A673 (cell line): ENCODE measurements around the gene MXRA8. TPM values are rescaled to one million over a fixed set of nuclear protein-coding genes. Genes with fewer than 3 reads are reported as not detected.

Experiments used
- BruUV-seq: library from RNA; stranded (reverse); fragments of 400-500 nt; replicated peaks from 2 replicates; lab custom pipeline; 2021; lab: Mats Ljungman, UMichigan
- CTCF ChIA-PET: fragments of 300-600 bp; sonication (Branson Sonifier 250); formaldehyde crosslinking; loops from one replicate; lab custom pipeline; 2022; ENCODE audit warnings: antibody characterized with exemption; lab: Charles Lee
- POLR2A ChIA-PET: fragments of 300-600 bp; sonication (Branson Sonifier 250); formaldehyde crosslinking; loops from one replicate; lab custom pipeline; 2022; ENCODE audit warnings: antibody characterized with exemption; ENCODE audit not compliant: low non-redundant PET; lab: Charles Lee
- DNase-seq: peaks from one replicate; pipeline ENCODE4 v3.0.0-alpha.2; 2015; ENCODE audit warnings: low spot score
- H3K27ac ChIP-seq: fragments of 200-600 bp; sonication (generic); 2 replicates; pipeline ENCODE4 v1.5.1; 2016; ENCODE audit warnings: mixed run types, low read depth, mild to moderate bottlenecking, mixed read lengths, antibody characterized with exemption, low read length; ENCODE audit not compliant: poor library complexity, severe bottlenecking
- H3K27me3 ChIP-seq: fragments of 200-600 bp; sonication (generic); replicated peaks from 2 replicates; pipeline ENCODE4 v1.6.1; 2017; ENCODE audit warnings: mixed run types, low read depth, mild to moderate bottlenecking, mixed read lengths, antibody characterized with exemption, low read length; ENCODE audit not compliant: insufficient read depth, poor library complexity
- H3K36me3 ChIP-seq: fragments of 200-600 bp; sonication (generic); 2 replicates; pipeline ENCODE4 v1.6.1; 2016; ENCODE audit warnings: mixed run types, mild to moderate bottlenecking, mixed read lengths, antibody characterized with exemption, low read length; ENCODE audit not compliant: insufficient read depth, poor library complexity, severe bottlenecking
- H3K4me1 ChIP-seq: fragments of 200-600 bp; sonication (generic); 2 replicates; pipeline ENCODE4 v1.6.1; 2017; ENCODE audit warnings: mixed run types, mild to moderate bottlenecking, mixed read lengths, antibody characterized with exemption, low read length; ENCODE audit not compliant: insufficient read depth, poor library complexity, severe bottlenecking
- H3K4me3 ChIP-seq: fragments of 200-600 bp; sonication (generic); 2 replicates; pipeline ENCODE4 v1.5.1; 2016; ENCODE audit warnings: low read depth, mixed run types, mild to moderate bottlenecking, mixed read lengths, low read length; ENCODE audit not compliant: poor library complexity, severe bottlenecking
- H3K9me3 ChIP-seq: fragments of 200-600 bp; sonication (generic); 2 replicates; pipeline ENCODE4 v1.6.1; 2016; ENCODE audit warnings: mixed run types, low read depth, mild to moderate bottlenecking, mixed read lengths, antibody characterized with exemption, low read length; ENCODE audit not compliant: poor library complexity, severe bottlenecking
- CTCF ChIP-seq: fragments of 300-800, 200-600 bp; sonication (generic); conservative IDR thresholded peaks from 2 replicates; pipeline ENCODE4 v1.5.1; 2017; ENCODE audit warnings: low read depth, mild to moderate bottlenecking, antibody characterized with exemption, low read length, moderate library complexity, mixed read lengths
- EZH2 ChIP-seq: fragments of 200-600 bp; sonication (generic); IDR thresholded peaks from 2 replicates; pipeline ENCODE4 v1.6.1; 2017; ENCODE audit warnings: borderline replicate concordance, low read depth, mild to moderate bottlenecking, mixed read lengths, antibody characterized with exemption, low read length; ENCODE audit not compliant: poor library complexity, severe bottlenecking
- intact Hi-C: fragments of 100-400 bp; cut with micrococcal nuclease; formaldehyde crosslinking; loops from one replicate; pipeline ENCODE4 v1.10.0; 2022; ENCODE audit not compliant: unreplicated experiment
- total RNA-seq: library from RNA; stranded (reverse); gene quantifications from 2 replicates; pipeline ENCODE4 v1.2.3, GENCODE V29; 2021

MXRA8 gene
- total RNA-seq, 1 experiment from 2014 or later, result 0.73 TPM

GRCh38 chr1:1314237-1314586 lies 44.1 kb downstream of the MXRA8 start:
- DNase-seq, result no peak
- no TSS peak for BruUV-seq
- Histone ChIP-seq H3K9me3 (no peaks in the 10 kb centered on the region), H3K36me3 (peaks cover 54% of the 10 kb centered on the region), H3K4me3 (no peak overlapping the region), H3K27ac (no peak overlapping the region), H3K4me1 (peaks cover 23% of the 10 kb centered on the region), H3K27me3 (no peaks in the 10 kb centered on the region)
- TF ChIP-seq EZH2 (no peak), CTCF (no peak)
- ChIA-PET POLR2A (no interaction called here), CTCF (no interaction called here)
- intact Hi-C loops, result no loop called here

DNA sequence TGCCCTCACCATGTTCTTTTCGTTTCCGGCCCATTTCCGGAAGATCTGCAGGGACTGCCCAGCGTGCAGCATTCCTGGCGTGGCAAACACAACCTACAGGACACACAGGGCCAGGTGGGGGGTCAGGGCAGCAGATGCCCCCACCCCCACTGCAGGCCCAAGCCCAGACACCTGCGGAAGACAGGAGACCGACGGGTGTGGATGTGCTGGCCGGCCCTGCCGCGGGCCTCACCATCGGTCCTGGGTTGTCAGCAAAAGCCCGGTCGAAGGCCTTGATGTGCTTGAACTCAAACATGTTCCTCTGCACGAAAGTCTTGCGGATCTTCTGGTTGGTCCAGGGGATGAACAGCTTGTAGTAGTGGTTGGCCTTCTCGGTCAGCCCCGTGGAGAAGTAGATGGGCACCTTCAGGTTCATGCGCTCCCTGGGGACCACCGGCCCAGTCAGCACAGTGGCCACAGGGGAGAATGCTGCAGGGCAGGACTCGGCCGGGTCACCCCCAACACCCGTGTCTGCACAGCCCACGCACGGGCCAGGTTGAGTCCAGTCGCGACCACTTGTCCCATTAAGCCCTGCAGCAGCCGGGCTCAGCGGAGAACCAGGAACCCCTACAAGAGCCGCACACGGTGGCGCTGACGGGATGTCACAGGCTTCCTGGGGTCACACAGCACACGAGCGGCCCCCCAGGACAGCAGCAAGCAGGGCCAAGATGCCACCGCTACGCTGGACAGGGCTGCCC lies 44.7 kb downstream of the MXRA8 start:
- H3K27me3 ChIP-seq, result no peaks in the 10 kb centered on the region
- no peak for DNase-seq
- TF ChIP-seq EZH2, result no peak
- no peak overlapping the region for H3K27ac ChIP-seq
- H3K4me3 ChIP-seq, result no peak overlapping the region
- BruUV-seq, result no TSS peak
- H3K36me3 ChIP-seq, result peaks cover 49% of the 10 kb centered on the region
- POLR2A ChIA-PET, result no interaction called here
- peaks cover 22% of the 10 kb centered on the region for H3K4me1 ChIP-seq
- CTCF ChIA-PET, result no interaction called here
- H3K9me3 ChIP-seq, result no peaks in the 10 kb centered on the region
- intact Hi-C loops, result no loop called here

GRCh38 chr1:1312450-1313314 lies 45.7 kb downstream of the MXRA8 start:
- POLR2A ChIA-PET, result no interaction called here
- TSS peak; percentile 19 for BruUV-seq

More at GRCh38 chr1:1312450-1313314, 45.7 kb downstream of the MXRA8 start:
- H3K27me3 ChIP-seq, result no peaks in the 10 kb centered on the region
- H3K9me3 ChIP-seq, result no peaks in the 10 kb centered on the region
- H3K4me1 ChIP-seq, result peaks cover 13% of the 10 kb centered on the region
- H3K27ac ChIP-seq, result no peak overlapping the region
- DNase-seq, result no peak
- intact Hi-C loops, result no loop called here
- CTCF ChIA-PET, result no interaction called here
- peaks cover 41% of the 10 kb centered on the region for H3K36me3 ChIP-seq
- no peak overlapping the region for H3K4me3 ChIP-seq
- TF ChIP-seq CTCF, result no peak
- no peak for TF ChIP-seq EZH2
